IPS DF 4.7 (cell line): ENCODE results near the gene ITPR3.
"Not testable (repeated sequence)": the region's sequence is repeated elsewhere in the genome, so short reads cannot be mapped to it uniquely, and the experiment has no call there.

Experiments
- DNase-seq: peaks from one replicate; pipeline ENCODE4 v3.0.0-alpha.2; 2013; ENCODE audit warnings: low spot score; ENCODE audit errors: extremely low read depth

Gene ITPR3

DNA sequence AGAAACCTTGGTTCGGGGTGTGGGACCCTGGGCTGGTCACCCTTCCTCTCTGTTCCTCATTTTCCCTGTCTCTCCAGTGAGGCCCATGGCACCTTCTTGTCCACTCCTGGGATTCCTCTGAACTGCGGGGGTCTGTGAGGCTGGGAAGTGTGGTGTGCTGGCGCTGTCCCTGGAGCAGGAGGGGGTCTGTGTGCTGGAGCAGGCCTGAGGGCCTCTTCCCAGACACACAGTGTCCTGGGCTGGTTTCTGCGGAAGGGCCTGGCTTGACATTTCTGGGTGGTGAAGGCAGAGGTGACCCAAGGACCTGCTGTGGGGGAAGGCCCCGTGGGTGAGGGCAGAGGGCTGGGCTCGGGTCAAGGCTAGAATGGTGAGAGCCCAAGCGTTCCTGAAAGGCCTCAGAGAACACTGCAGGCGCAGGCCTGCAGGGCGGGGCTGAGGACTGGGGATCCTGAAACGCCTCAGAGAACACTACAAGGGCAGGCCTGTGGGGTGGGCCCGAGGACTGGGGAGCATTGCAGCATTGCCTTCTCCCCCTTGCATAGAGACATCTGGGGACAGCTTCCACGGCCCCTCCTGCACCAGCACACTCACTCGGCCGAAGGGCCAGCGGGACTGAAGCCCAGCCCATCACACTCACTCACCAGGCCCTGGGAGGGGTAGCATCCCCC is 30.5 kb upstream of the ITPR3 start:
- no peak for DNase-seq

DNA sequence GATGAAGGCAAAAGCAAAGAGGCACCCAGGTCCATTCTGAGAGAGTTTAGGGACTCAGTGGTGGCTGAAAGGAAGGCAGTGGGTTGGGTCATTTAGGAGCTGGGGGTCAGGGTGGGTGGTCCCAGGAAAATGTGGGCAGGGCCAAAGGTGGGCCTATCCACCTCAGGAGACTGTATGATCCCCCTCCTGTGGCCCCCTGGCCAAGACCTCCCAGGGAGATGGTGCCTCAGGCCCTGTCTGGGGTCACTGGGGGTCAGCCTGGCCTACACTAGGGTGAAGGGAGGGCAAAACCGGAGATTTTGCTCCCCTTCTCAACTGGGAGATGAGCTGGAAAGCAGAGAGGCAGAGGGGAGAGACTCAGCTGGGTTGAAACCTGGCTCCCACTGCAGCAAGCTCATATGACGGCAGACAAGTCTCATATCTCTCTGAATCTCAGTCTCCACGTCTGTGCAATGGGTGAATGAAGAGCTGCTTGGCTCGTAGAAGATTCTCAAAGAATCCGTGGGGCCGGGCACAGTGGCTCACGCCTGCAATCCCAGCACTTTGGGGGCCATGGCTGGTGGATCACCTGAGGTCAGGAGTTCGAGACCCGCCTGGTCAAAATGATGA is 29.6 kb upstream of the ITPR3 start:
- no peak for DNase-seq

- DNase-seq: no peak
Measured at GRCh38 chr6:33592280-33592594, 28.9 kb upstream of the ITPR3 start.

DNA sequence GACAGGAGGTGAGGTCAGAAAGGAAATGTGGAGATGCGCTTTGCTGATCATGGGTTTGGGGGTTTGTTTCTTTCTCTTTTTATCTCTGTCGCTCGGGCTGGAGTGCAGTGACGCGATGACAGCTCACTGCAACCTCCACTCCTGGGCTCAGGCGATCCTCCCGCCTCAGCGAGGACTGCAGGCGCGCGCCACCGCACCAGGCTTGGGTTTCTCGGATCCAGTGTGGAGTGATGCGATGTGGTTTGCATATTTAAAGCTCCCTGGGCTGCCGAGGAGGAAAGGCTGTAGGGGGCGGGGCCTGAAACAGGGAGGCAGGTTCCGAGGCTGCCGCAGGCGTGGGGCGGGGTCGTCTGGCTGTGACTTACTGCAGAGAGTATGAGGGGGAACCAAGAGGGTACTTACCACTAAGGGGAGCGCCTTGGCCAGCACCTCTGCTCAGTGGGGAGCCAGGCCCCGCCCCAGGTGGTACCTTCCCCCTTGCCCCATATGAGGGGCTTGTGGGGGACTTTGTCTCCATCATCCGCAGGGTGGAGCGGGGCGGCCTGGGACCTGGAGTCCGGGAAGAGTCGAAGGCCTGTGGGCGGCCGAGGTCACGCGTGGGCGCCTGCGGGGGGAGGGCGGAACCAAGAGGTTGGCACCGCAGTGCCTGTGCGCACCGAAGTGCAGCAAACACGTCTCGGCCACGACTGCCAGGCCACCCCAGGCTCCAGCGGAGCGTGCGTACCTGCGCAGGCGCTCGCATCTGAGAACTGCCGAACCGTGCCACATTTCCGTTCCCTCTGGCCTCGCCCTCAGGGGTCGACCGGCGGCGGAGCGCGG is 28.3 kb upstream of the ITPR3 start:
- no peak for DNase-seq

DNA sequence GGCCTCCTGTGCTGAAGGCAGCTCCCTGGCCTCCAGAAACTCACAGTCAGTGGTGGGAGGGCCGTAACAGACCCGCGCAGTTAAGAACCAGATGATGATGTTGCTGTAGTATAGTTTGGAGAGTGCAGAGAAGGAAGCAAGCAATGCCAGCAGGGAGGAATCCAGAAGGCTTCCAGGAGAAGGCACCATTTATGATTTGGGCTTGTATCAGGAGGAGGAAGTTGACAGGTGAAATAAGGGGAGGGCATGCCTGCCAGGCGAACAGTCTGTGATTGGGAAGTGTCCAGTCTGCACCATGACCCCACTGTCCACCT is 27.8 kb upstream of the ITPR3 start:
- DNase-seq: no peak

- no peak for DNase-seq
Measured at GRCh38 chr6:33595001-33595846, 25.9 kb upstream of the ITPR3 start.

GRCh38 chr6:33596894-33597293 is 24.2 kb upstream of the ITPR3 start:
- not testable (repeated sequence) for DNase-seq

DNA sequence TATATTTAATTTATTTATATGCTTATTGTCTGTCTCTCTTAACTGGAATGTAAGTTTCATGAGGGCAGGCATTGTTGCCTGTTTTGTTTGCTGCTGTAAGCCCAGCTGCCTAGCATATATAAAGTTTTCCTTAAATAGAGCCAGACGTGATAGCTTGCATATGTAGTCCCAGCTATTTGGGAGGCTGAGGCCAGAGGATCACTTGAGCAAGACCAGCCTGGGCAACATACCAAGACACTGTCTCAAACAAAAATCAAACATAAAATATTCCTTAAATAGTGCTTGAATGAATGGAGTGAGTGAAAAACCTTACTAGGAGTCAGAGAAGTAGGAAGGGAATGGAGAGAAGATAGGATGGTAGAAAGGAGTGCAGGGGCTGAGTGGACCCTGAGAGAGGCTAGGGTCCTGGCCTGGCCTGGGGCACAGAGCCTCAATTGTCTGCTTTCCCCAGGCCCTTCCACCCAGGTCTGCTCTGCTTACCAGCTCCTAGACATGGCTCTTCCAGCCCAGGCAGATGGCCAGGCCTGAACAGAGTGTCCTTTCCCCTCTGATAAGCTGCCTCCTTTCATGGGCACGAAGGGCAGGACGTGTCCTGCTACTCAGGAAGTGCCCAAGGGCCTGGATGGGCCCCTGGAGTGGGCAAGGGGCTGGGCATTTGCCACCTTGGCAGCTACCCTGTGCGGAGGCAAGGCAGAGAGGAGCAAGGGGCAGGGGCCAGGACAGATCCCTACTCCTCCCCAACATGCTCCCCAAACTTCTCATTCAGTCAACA is 23.4 kb upstream of the ITPR3 start:
- no peak for DNase-seq

- no peak for DNase-seq
Measured at GRCh38 chr6:33599413-33599938, 21.6 kb upstream of the ITPR3 start.

DNA sequence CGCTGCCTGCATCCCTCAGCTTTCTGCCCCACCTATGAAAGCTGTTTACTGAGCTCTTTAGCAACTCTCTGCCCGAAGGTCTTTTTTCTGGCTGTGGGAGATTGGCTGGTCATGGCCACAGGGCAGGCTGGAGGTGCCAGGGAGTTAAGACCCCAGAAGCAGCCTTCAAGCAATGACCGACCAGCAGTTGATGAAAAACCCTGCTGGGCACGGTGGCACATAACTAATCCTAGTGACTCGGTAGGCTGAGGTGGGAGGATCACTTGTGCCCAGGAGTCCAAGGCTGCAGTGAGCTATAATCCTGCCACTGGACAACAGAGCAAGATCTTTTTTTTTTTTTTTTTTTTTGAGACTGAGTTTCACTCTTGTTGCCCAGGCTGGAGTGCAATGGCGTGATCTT is 20.4 kb upstream of the ITPR3 start:
- no peak for DNase-seq

- no peak for DNase-seq
Measured at GRCh38 chr6:33602180-33602579, 18.9 kb upstream of the ITPR3 start.

DNA sequence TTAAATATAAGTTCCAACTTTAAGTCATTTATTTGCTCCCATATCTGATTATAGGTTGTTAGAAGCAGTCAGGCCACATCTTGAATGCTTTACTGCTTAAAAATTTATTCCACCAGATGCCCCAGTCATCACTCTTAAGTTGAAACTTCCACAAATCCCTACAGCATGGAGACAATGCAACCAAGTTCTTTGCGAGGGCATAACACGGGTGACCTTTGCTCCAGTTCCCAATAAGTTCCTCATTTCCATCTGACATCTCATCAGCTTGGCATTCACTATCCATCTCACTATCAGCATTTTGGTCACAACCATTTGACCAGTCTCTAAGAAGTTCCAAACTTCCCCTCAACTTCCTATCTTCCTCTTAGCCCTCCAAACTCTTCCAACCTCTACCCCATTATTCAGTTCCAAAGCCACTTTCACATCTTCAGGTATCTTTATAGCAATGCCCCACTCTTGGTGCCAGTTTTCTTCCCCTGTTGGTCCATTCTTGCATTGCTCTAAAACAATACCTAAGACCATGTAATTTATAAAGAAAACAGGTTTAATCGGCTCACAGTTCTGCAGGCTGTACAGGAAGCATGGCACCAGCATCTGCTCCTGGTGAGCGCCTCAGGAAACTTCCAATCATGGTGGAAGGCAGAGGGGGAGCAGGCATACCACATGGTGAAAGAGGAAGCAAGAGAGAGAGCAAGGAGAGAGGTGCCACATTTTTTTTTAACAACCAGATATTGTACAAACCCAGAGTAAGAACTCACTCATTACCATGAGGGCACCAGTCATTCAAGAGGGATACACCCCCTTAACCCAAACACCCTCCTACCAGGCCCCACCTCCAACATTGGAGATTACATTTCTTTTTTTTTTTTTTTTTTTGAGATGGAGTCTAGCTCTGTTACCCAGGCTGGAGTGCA is 15.9 kb upstream of the ITPR3 start:
- no peak for DNase-seq

DNA sequence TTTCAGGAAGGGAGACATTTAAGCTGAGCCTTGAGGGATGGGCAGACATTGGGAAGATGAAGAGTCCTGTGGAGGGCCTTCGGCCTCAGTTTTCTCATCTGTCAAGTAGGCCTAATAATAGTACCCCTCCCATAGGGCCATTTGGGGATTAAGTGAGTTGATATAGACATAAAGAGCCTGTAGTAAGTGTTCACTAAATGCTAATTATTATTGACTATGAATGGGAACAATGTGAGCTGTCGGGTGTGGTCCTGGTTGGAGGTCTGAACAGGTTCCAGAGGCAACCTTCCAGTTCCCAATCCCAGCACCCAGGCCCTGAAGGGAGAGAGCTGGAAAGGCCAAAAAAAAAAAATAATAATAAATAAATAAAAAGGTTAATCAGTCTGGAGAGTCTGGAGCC is 14.5 kb upstream of the ITPR3 start:
- DNase-seq: no peak

GRCh38 chr6:33607126-33607783 is 13.9 kb upstream of the ITPR3 start:
- no peak for DNase-seq

DNA sequence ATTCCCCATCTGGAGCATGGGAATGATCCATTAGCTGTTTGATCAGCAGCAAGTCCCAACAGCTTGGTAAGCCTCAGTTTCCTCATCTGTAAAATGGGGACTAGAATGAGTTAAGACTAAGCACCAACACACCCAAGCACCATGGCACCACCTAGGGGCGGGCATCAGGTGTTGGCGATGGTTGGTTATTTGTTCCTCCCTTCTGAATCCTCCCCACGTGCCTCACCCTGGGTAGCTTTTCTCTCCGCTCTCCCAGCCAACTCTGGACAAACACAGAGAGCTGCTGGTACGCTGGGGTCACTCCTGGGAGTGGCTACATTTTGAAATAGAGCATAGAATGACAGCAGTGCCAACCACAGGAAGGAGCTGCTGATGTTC is 13.3 kb upstream of the ITPR3 start:
- DNase-seq: no peak

DNA sequence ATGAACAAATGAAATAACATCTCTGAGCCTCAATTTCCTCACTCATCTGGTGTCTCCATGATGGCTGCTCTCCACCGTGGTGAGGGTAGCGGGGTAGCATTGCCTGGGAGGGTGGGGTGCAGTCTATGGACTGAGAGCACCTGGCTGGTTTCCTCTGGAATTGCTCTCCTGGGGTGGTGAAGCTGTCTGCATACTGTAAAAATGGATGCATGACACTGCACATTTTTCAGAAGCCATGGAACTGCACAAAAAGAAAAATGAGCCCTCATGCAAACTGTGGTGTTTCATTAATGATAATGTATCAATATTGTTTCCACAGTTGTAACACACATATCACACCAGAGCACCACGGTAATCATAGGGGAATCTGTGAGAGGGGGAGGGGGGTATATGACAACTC is 12.1 kb upstream of the ITPR3 start:
- DNase-seq: no peak

GRCh38 chr6:33609528-33609927 is 11.6 kb upstream of the ITPR3 start:
- DNase-seq: no peak

DNA sequence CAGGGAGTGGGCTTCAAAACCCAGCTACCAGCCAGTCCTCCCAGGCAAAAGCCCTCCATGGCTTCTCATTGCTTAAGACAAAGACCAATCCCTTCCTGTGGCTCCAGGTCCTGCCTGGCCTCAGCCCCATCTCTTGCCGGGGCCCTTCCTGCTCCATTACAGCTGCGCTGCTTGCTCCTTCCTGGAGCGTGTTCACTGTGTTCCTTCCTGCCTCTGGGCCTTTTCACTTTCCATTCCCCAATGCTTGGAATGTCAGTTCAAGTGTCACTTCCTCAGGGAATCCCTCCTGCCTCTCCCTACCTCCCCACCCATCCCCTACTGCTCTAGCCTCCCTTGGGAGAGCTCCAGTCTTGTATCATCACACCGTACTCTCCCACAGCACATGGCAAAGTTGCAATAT is 11.1 kb upstream of the ITPR3 start:
- no peak for DNase-seq
